Activated CD8-positive, alpha-beta memory T cell treated with anti-CD3 and anti-CD28 coated beads, Interleukin-2, amount 10 ng/mL, durations not matched to agents 7 days and 5 days (primary cell): Measurements from ENCODE around the gene TSSK6. TPM values are rescaled to one million over a fixed set of nuclear protein-coding genes. Genes with fewer than 3 reads are reported as not detected.

Experiments used
- ATAC-seq: fragments of 150-1000 bp; cut with Tn5 transposase; one replicate; pipeline ENCODE4 v1.10.0; 2021; ENCODE audit warnings: moderate library complexity
- CTCF ChIA-PET: fragments of 350-600 bp; sonication (Branson Sonifier 250); formaldehyde crosslinking; loops from one replicate; lab custom pipeline; 2021; ENCODE audit warnings: antibody characterized with exemption; lab: Charles Lee
- DNase-seq: peaks from one replicate; pipeline ENCODE4 v3.0.0-alpha.2; 2020
- H3K27ac Mint-ChIP-seq: one replicate; pipeline ENCODE4 v1.8.0; 2021; ENCODE audit warnings: mild to moderate bottlenecking, mixed read lengths
- H3K27me3 Mint-ChIP-seq: one replicate; pipeline ENCODE4 v1.8.0; 2021; ENCODE audit warnings: mixed read lengths
- H3K36me3 Mint-ChIP-seq: one replicate; pipeline ENCODE4 v1.8.0; 2021; ENCODE audit warnings: mild to moderate bottlenecking, mixed read lengths
- H3K4me1 Mint-ChIP-seq: one replicate; pipeline ENCODE4 v1.8.0; 2021; ENCODE audit warnings: mixed read lengths
- H3K4me3 Mint-ChIP-seq: one replicate; pipeline ENCODE4 v1.8.0; 2021; ENCODE audit warnings: mild to moderate bottlenecking, moderate library complexity, mixed read lengths
- H3K9me3 Mint-ChIP-seq: one replicate; pipeline ENCODE4 v1.8.0; 2022; ENCODE audit warnings: low read depth, mixed read lengths
- total RNA-seq, 2 experiments: library from RNA; stranded (reverse); gene quantifications; one replicate each; pipeline ENCODE4 v1.2.3, GENCODE V29; 2021

TSSK6 gene
- total RNA-seq, 2 experiments from 2014 or later: 4.2 to 6.3 TPM

GRCh38 chr19:19550972-19551852 is 35.9 kb upstream of the TSSK6 start:
- CTCF ChIA-PET: interaction anchor here (0.6 to 11.6 kb wide), 10 partner anchors 10 to 87 kb away, joined by 3 to 119 read pairs (median 4); partner anchors contain the start of genes LPAR2, NDUFA13, TSSK6 and YJEFN3
- no peaks in the 10 kb centered on the region for H3K36me3 Mint-ChIP-seq
- DNase-seq: no peak
- H3K9me3 Mint-ChIP-seq: no peaks in the 10 kb centered on the region
- H3K27me3 Mint-ChIP-seq: peaks cover 3% of the 10 kb centered on the region
- H3K27ac Mint-ChIP-seq: no peak overlapping the region
- no peak for ATAC-seq
- H3K4me3 Mint-ChIP-seq: no peak overlapping the region
- H3K4me1 Mint-ChIP-seq: peaks cover 4% of the 10 kb centered on the region

- H3K27ac Mint-ChIP-seq: no peak overlapping the region
These were observed 35.2 kb upstream of the TSSK6 start for GRCh38 chr19:19550485-19550929.

GRCh38 chr19:19549804-19550464 is 34.6 kb upstream of the TSSK6 start:
- no peak overlapping the region for H3K4me3 Mint-ChIP-seq
- no peak for ATAC-seq
- CTCF ChIA-PET: interaction anchor here (1.4 to 11.6 kb wide), 2 partner anchors 13 to 18 kb away, joined by 3 to 119 read pairs; partner anchors contain the start of gene YJEFN3
- no peak for DNase-seq
- no peaks in the 10 kb centered on the region for H3K9me3 Mint-ChIP-seq
- H3K36me3 Mint-ChIP-seq: no peaks in the 10 kb centered on the region
- H3K4me1 Mint-ChIP-seq: peaks cover 4% of the 10 kb centered on the region
- H3K27me3 Mint-ChIP-seq: peaks cover 3% of the 10 kb centered on the region
- H3K27ac Mint-ChIP-seq: no peak overlapping the region

More at GRCh38 chr19:19550485-19550929, 35.2 kb upstream of the TSSK6 start:
- H3K4me3 Mint-ChIP-seq: no peak overlapping the region
- H3K4me1 Mint-ChIP-seq: peaks cover 4% of the 10 kb centered on the region
- H3K9me3 Mint-ChIP-seq: no peaks in the 10 kb centered on the region
- H3K36me3 Mint-ChIP-seq: no peaks in the 10 kb centered on the region
- CTCF ChIA-PET: interaction anchor here (1.4 to 11.6 kb wide), 3 partner anchors 13 to 24 kb away, joined by 3 to 119 read pairs (median 3); partner anchors contain the start of gene YJEFN3
- ATAC-seq (no peak), DNase-seq (no peak)
- H3K27me3 Mint-ChIP-seq: peaks cover 3% of the 10 kb centered on the region

GRCh38 chr19:19548915-19549759 is 33.8 kb upstream of the TSSK6 start:
- Mint-ChIP-seq H3K9me3 (no peaks in the 10 kb centered on the region), H3K36me3 (no peaks in the 10 kb centered on the region), H3K4me1 (peaks cover 4% of the 10 kb centered on the region), H3K27ac (no peak overlapping the region), H3K4me3 (no peak overlapping the region), H3K27me3 (peaks cover 3% of the 10 kb centered on the region)
- ATAC-seq: no peak
- CTCF ChIA-PET: interaction anchor here (1.1 to 11.6 kb wide), 3 partner anchors 14 to 80 kb away, joined by 3 to 119 read pairs (median 3); partner anchors contain the start of genes LPAR2 and YJEFN3
- no peak for DNase-seq

- no peaks in the 10 kb centered on the region for H3K4me1 Mint-ChIP-seq
- no peaks in the 10 kb centered on the region for H3K36me3 Mint-ChIP-seq
- DNase-seq (no peak), ATAC-seq (no peak)
- no peak overlapping the region for H3K4me3 Mint-ChIP-seq
- CTCF ChIA-PET: interaction anchor here (11.6 kb wide), 1 partner anchor 16 kb away, joined by 119 read pairs; the partner anchor contains the start of gene YJEFN3
- H3K27me3 Mint-ChIP-seq: peaks cover 3% of the 10 kb centered on the region
- H3K9me3 Mint-ChIP-seq: no peaks in the 10 kb centered on the region
- no peak overlapping the region for H3K27ac Mint-ChIP-seq
These were observed 32.5 kb upstream of the TSSK6 start for GRCh38 chr19:19547674-19548336.

GRCh38 chr19:19546751-19547162 is 31.4 kb upstream of the TSSK6 start:
- DNase-seq (no peak), ATAC-seq (no peak)
- Mint-ChIP-seq H3K27me3 (peaks cover 3% of the 10 kb centered on the region), H3K36me3 (no peaks in the 10 kb centered on the region), H3K9me3 (no peaks in the 10 kb centered on the region), H3K4me1 (peaks cover 3% of the 10 kb centered on the region), H3K27ac (no peak overlapping the region), H3K4me3 (no peak overlapping the region)
- CTCF ChIA-PET: interaction anchor here (1.0 to 11.6 kb wide), 3 partner anchors 8 to 37 kb away, joined by 3 to 119 read pairs (median 7); partner anchors contain the start of gene YJEFN3

GRCh38 chr19:19545707-19546106 is 30.4 kb upstream of the TSSK6 start:
- no peaks in the 10 kb centered on the region for H3K36me3 Mint-ChIP-seq
- peaks cover 9% of the 10 kb centered on the region for H3K4me1 Mint-ChIP-seq
- ATAC-seq (no peak), DNase-seq (no peak)
- H3K4me3 Mint-ChIP-seq: no peak overlapping the region
- H3K27me3 Mint-ChIP-seq: peaks cover 3% of the 10 kb centered on the region
- CTCF ChIA-PET: interaction anchor here (1.0 to 11.6 kb wide), 3 partner anchors 9 to 38 kb away, joined by 3 to 119 read pairs (median 7); partner anchors contain the start of gene YJEFN3
- no peak overlapping the region for H3K27ac Mint-ChIP-seq
- H3K9me3 Mint-ChIP-seq: no peaks in the 10 kb centered on the region

- CTCF ChIA-PET: interaction anchor here (1.8 kb wide), 1 partner anchor 9 kb away, joined by 7 read pairs; no protein-coding TSS in a partner anchor
- Mint-ChIP-seq H3K36me3 (no peaks in the 10 kb centered on the region), H3K4me3 (no peak overlapping the region), H3K4me1 (peaks cover 13% of the 10 kb centered on the region), H3K27me3 (peaks cover 3% of the 10 kb centered on the region), H3K9me3 (no peaks in the 10 kb centered on the region), H3K27ac (no peak overlapping the region)
- ATAC-seq (no peak), DNase-seq (no peak)
These were observed 29.7 kb upstream of the TSSK6 start for GRCh38 chr19:19544954-19545591.

GRCh38 chr19:19544257-19544953 is 29.1 kb upstream of the TSSK6 start:
- Mint-ChIP-seq H3K36me3 (no peaks in the 10 kb centered on the region), H3K27me3 (peaks cover 4% of the 10 kb centered on the region), H3K27ac (no peak overlapping the region), H3K4me1 (peaks cover 13% of the 10 kb centered on the region), H3K4me3 (no peak overlapping the region), H3K9me3 (no peaks in the 10 kb centered on the region)
- DNase-seq (no peak), ATAC-seq (no peak)
- CTCF ChIA-PET: interaction anchor here (2.1 kb wide), 1 partner anchor 8 kb away, joined by 7 read pairs; no protein-coding TSS in a partner anchor

GRCh38 chr19:19543640-19544039 is 28.3 kb upstream of the TSSK6 start:
- Mint-ChIP-seq H3K27me3 (peaks cover 8% of the 10 kb centered on the region), H3K27ac (no peak overlapping the region), H3K9me3 (no peaks in the 10 kb centered on the region), H3K4me1 (peaks cover 17% of the 10 kb centered on the region), H3K36me3 (no peaks in the 10 kb centered on the region), H3K4me3 (no peak overlapping the region)
- CTCF ChIA-PET: interaction anchor here (1.0 to 2.1 kb wide), 3 partner anchors 9 to 12 kb away, joined by 5 to 7 read pairs (median 7); no protein-coding TSS in a partner anchor
- no peak for ATAC-seq
- no peak for DNase-seq

GRCh38 chr19:19543101-19543500 is 27.8 kb upstream of the TSSK6 start:
- Mint-ChIP-seq H3K9me3 (no peaks in the 10 kb centered on the region), H3K36me3 (no peaks in the 10 kb centered on the region), H3K4me3 (no peak overlapping the region), H3K27me3 (peaks cover 11% of the 10 kb centered on the region), H3K27ac (no peak overlapping the region), H3K4me1 (peaks cover 19% of the 10 kb centered on the region)
- CTCF ChIA-PET: interaction anchor here (1.0 to 2.1 kb wide), 3 partner anchors 10 to 11 kb away, joined by 5 to 7 read pairs (median 7); no protein-coding TSS in a partner anchor
- DNase-seq: no peak
- no peak for ATAC-seq
